K562 (cell line): ENCODE measurements around the gene METAP1D. TPM values are rescaled to one million over a fixed set of nuclear protein-coding genes. Genes with fewer than 3 reads are reported as not detected.

Experiments used
- PRDM10 ChIP-seq: fragments of 450-650 bp; IDR thresholded peaks from 2 replicates; pipeline ENCODE4 v1.6.1; 2018; ENCODE audit not compliant: partially characterized antibody
- ZBTB17 ChIP-seq: fragments of 450-650 bp; formaldehyde crosslinking; IDR thresholded peaks from 2 replicates; pipeline ENCODE4 v1.4.0; 2020; ENCODE audit warnings: mild to moderate bottlenecking
- ZFX ChIP-seq: sonication (generic); formaldehyde crosslinking; IDR thresholded peaks from 2 replicates; pipeline ENCODE4 v1.8.0; 2022; ENCODE audit warnings: mild to moderate bottlenecking, missing genetic modification reagents, moderate library complexity
- ZNF24 ChIP-seq: fragments of 450-650 bp; IDR thresholded peaks from 2 replicates; pipeline ENCODE4 v1.6.1; 2016
- ZNF586 ChIP-seq: fragments of 450-650 bp; formaldehyde crosslinking; conservative IDR thresholded peaks from 2 replicates; pipeline ENCODE4 v1.4.0; 2020; ENCODE audit warnings: mild to moderate bottlenecking, moderate library complexity
- ZNF589 ChIP-seq: fragments of 200-800 bp; sonication (Bioruptor generic); IDR thresholded peaks from 2 replicates; pipeline ENCODE4 v1.6.1; 2016; ENCODE audit warnings: low read depth, missing genetic modification characterization, missing compliant biosample characterization
- polyA plus RNA-seq, 8 experiments: library from polyadenylated mRNA; depleted of rRNA in 4 of 8; stranded (reverse) in 5 of 8; unstranded in 3 of 8; fragments of >200 nt; fragmentation: Nextera tagmentation in 2 of 8; fragmentation: Illumina TruSeq in 1 of 8; extraction: Ambion mirVana in 2 of 8; extraction: Trizol in 1 of 8; gene quantifications; 2 replicates each; pipeline versions ENCODE4 v1.2.1 to v1.2.3, GENCODE V29; 2011 to 2014; ENCODE audit warnings: inconsistent platforms in 1 of 8, missing spikeins in 1 of 8
- total RNA-seq, 7 experiments: library from RNA; depleted of rRNA in 6 of 7; stranded (reverse); fragments of >200 nt in 6 of 7; fragmentation: Illumina TruSeq in 2 of 7; extraction: Trizol in 2 of 7; gene quantifications; 2 replicates each; pipeline versions ENCODE4 v1.2.1 to v1.2.3, GENCODE V29; 2011 to 2021; ENCODE audit warnings: low replicate concordance in 1 of 7

METAP1D gene
- total and polyA plus RNA-seq, 9 of the 15 experiments (the other 6 are each of a cell fraction or from before 2014, with no cell fraction given): 8.0 to 23.4 (median 15.7) TPM

GRCh38 chr2:172052000-172052983 lies 52.5 kb downstream of the METAP1D start (continued):
- TF ChIP-seq PRDM10: peak; percentile 41
- TF ChIP-seq ZNF586 (CRISPR knock-in tag): no peak
- TF ChIP-seq ZBTB17: no peak
- peak; percentile 20; the same call in 1 of the 2 replicates for TF ChIP-seq ZFX
- TF ChIP-seq ZNF24: no peak
- 0 out of 2 replicates have a peak, but pooled peaks have one; percentile 39 for TF ChIP-seq ZNF589 (CRISPR knock-in tag)
